HepG2 (cell line): ENCODE measurements around the gene CTDNEP1. TPM values are rescaled to one million over a fixed set of nuclear protein-coding genes. Genes with fewer than 3 reads are reported as not detected.

Source experiments
- BRD4 ChIP-seq: sonication (generic); formaldehyde crosslinking; IDR thresholded peaks from 2 replicates; pipeline ENCODE4 v1.4.0; 2020; ENCODE audit warnings: missing genetic modification reagents
- ELK4 ChIP-seq: sonication (generic); formaldehyde crosslinking; IDR thresholded peaks from 2 replicates; pipeline ENCODE4 v1.9.0; 2021; ENCODE audit warnings: missing genetic modification reagents, borderline replicate concordance
- GATAD1 ChIP-seq: IDR thresholded peaks from 2 replicates; pipeline ENCODE4 v1.6.1; 2016; ENCODE audit warnings: missing genetic modification reagents, missing compliant biosample characterization
- KMT2B ChIP-seq: IDR thresholded peaks from 2 replicates; pipeline ENCODE4 v1.6.1; 2016; ENCODE audit warnings: missing genetic modification reagents, missing compliant biosample characterization
- MTA1 ChIP-seq: sonication (generic); formaldehyde crosslinking; IDR thresholded peaks from 2 replicates; pipeline ENCODE4 v1.4.0; 2020; ENCODE audit warnings: missing genetic modification reagents, mild to moderate bottlenecking, borderline replicate concordance
- NFYB ChIP-seq: sonication (generic); formaldehyde crosslinking; IDR thresholded peaks from 2 replicates; pipeline ENCODE4 v1.4.0; 2020; ENCODE audit warnings: missing genetic modification reagents
- PBX2 ChIP-seq: IDR thresholded peaks from 2 replicates; pipeline ENCODE4 v1.6.1; 2016; ENCODE audit warnings: control low read depth
- PHF8 ChIP-seq: sonication (generic); formaldehyde crosslinking; IDR thresholded peaks from 2 replicates; pipeline ENCODE4 v1.5.0; 2020; ENCODE audit warnings: missing genetic modification reagents
- RBAK ChIP-seq: sonication (generic); formaldehyde crosslinking; IDR thresholded peaks from 2 replicates; pipeline ENCODE4 v1.5.1; 2020; ENCODE audit warnings: mild to moderate bottlenecking, missing genetic modification reagents
- SKI ChIP-seq: fragments of 450-650 bp; IDR thresholded peaks from one replicate; pipeline ENCODE4 v1.6.1; 2018; ENCODE audit warnings: mild to moderate bottlenecking; ENCODE audit not compliant: partially characterized antibody
- TFE3 ChIP-seq: IDR thresholded peaks from 2 replicates; pipeline ENCODE4 v1.6.1; 2016
- ZMYM3 ChIP-seq: sonication (generic); formaldehyde crosslinking; IDR thresholded peaks from 2 replicates; pipeline ENCODE4 v1.5.1; 2020; ENCODE audit warnings: mild to moderate bottlenecking, missing genetic modification reagents
- ZNF275 ChIP-seq: sonication (generic); formaldehyde crosslinking; IDR thresholded peaks from 2 replicates; pipeline ENCODE4 v1.8.0; 2022; ENCODE audit warnings: missing genetic modification reagents, mild to moderate bottlenecking, inconsistent platforms, borderline replicate concordance
- ZNF367 ChIP-seq: sonication (generic); formaldehyde crosslinking; IDR thresholded peaks from 2 replicates; pipeline ENCODE4 v1.4.0; 2020; ENCODE audit warnings: missing genetic modification reagents, borderline replicate concordance
- polyA plus RNA-seq, 8 experiments: library from polyadenylated mRNA; depleted of rRNA in 3 of 8; stranded (reverse) in 7 of 8; unstranded in 1 of 8; fragments of >200 nt; fragmentation: Illumina TruSeq in 4 of 8; extraction: Trizol in 4 of 8; gene quantifications; 2 replicates each; pipeline versions ENCODE4 v1.2.1 to v1.2.3, GENCODE V29; 2011 to 2016; ENCODE audit warnings: low read depth in 4 of 8, missing spikeins in 1 of 8, mixed read lengths in 1 of 8; ENCODE audit not compliant: insufficient read depth in 1 of 8
- total RNA-seq, 5 experiments: library from RNA; depleted of rRNA; stranded (reverse); fragments of >200 nt; fragmentation: Illumina TruSeq; extraction: Trizol; gene quantifications; 2 replicates each; pipeline ENCODE4 v1.2.3, GENCODE V29; 2016; ENCODE audit warnings: low read depth in 1 of 5
- TF ChIP-seq, protein P1 (sequence below): IDR thresholded peaks from 2 replicates; pipeline ENCODE4 v1.4.0; 2020; ENCODE audit warnings: mild to moderate bottlenecking, missing genetic modification reagents
- TF ChIP-seq, protein P2 (sequence below): sonication (generic); formaldehyde crosslinking; IDR thresholded peaks from 2 replicates; pipeline ENCODE4 v1.5.0; 2020; ENCODE audit warnings: missing genetic modification reagents
- TF ChIP-seq, protein P3 (sequence below): sonication (generic); formaldehyde crosslinking; IDR thresholded peaks from 2 replicates; pipeline ENCODE4 v1.8.1; 2023; ENCODE audit warnings: mild to moderate bottlenecking, missing genetic modification reagents, borderline replicate concordance

CTDNEP1 gene
- total and polyA plus RNA-seq, 2 of the 13 experiments (the other 11 are each of a cell fraction or from before 2014, with no cell fraction given): 19.8 to 118 TPM

DNA sequence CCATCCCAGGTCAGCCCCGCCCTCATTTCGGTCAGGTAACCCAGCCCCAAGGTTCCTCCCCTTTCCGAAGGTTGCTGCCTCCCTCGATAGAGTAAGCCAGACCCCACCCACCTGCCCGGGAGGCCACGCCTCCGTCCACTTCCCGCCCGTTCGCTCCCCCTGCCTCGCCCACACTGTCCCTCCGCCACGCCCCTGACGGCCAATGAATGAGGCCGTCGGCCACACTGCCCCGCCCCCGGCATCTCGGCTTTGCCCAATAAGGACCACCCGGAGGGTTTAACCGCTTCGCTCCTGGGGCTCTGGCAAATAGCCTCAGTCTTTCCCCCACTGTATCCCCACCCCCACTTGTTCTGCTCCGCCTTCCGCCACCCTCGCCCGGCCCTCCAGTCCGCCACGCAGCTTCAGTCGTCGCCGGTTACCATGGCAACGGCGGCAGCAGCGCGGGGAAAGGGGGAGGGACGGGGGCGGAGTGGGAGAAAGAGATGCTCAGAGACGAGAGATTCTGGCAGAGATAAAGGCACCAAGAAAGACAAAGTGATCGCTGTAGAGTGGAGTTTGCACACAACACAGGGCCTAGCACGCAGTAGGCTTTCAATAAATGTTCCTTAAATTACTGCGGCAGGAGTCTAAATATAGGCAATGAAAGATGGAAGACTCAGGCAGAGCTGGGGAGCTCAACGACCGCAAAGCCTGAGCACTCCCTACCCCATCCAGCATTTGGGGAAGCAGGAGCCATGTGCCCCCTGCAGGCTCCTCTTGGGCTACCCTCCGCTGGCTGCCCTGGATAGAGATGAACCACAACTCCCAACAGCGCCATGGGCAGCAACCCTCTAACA, 37.0 kb downstream of the CTDNEP1 start (continued):
- TF ChIP-seq, protein P1, sequence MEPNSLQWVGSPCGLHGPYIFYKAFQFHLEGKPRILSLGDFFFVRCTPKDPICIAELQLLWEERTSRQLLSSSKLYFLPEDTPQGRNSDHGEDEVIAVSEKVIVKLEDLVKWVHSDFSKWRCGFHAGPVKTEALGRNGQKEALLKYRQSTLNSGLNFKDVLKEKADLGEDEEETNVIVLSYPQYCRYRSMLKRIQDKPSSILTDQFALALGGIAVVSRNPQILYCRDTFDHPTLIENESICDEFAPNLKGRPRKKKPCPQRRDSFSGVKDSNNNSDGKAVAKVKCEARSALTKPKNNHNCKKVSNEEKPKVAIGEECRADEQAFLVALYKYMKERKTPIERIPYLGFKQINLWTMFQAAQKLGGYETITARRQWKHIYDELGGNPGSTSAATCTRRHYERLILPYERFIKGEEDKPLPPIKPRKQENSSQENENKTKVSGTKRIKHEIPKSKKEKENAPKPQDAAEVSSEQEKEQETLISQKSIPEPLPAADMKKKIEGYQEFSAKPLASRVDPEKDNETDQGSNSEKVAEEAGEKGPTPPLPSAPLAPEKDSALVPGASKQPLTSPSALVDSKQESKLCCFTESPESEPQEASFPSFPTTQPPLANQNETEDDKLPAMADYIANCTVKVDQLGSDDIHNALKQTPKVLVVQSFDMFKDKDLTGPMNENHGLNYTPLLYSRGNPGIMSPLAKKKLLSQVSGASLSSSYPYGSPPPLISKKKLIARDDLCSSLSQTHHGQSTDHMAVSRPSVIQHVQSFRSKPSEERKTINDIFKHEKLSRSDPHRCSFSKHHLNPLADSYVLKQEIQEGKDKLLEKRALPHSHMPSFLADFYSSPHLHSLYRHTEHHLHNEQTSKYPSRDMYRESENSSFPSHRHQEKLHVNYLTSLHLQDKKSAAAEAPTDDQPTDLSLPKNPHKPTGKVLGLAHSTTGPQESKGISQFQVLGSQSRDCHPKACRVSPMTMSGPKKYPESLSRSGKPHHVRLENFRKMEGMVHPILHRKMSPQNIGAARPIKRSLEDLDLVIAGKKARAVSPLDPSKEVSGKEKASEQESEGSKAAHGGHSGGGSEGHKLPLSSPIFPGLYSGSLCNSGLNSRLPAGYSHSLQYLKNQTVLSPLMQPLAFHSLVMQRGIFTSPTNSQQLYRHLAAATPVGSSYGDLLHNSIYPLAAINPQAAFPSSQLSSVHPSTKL (CRISPR knock-in tag): no peak
- TF ChIP-seq MTA1 (CRISPR knock-in tag): peak; percentile 62; the same call in 1 of the 2 replicates
- 0 out of 2 replicates have a peak, but pooled peaks have one; percentile 35 for TF ChIP-seq PBX2 (CRISPR knock-in tag)
- TF ChIP-seq BRD4 (CRISPR knock-in tag): no peak
- TF ChIP-seq ZNF275 (CRISPR knock-in tag): peak; percentile 43; the same call in 1 of the 2 replicates
- TF ChIP-seq ELK4: no peak
- peak; percentile 40; the same call in 1 of the 2 replicates for TF ChIP-seq ZMYM3 (CRISPR knock-in tag)
- peak; percentile 86 for TF ChIP-seq NFYB (CRISPR knock-in tag)
- no peak for TF ChIP-seq SKI
- TF ChIP-seq, protein P2, sequence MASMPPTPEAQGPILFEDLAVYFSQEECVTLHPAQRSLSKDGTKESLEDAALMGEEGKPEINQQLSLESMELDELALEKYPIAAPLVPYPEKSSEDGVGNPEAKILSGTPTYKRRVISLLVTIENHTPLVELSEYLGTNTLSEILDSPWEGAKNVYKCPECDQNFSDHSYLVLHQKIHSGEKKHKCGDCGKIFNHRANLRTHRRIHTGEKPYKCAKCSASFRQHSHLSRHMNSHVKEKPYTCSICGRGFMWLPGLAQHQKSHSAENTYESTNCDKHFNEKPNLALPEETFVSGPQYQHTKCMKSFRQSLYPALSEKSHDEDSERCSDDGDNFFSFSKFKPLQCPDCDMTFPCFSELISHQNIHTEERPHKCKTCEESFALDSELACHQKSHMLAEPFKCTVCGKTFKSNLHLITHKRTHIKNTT: no peak
- TF ChIP-seq KMT2B (CRISPR knock-in tag): no peak
- TF ChIP-seq ZNF367 (CRISPR knock-in tag): no peak
- no peak for TF ChIP-seq TFE3 (CRISPR knock-in tag)
- 0 out of 2 replicates have a peak, but pooled peaks have one; percentile 8 for TF ChIP-seq GATAD1 (CRISPR knock-in tag)
- no peak for TF ChIP-seq RBAK (CRISPR knock-in tag)
- TF ChIP-seq, protein P3, sequence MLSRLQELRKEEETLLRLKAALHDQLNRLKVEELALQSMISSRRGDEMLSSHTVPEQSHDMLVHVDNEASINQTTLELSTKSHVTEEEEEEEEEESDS: no peak
- TF ChIP-seq PHF8 (CRISPR knock-in tag): no peak; the same call in 1 of the 2 replicates
